ENCODE results near the gene FOXC1.

DNA sequence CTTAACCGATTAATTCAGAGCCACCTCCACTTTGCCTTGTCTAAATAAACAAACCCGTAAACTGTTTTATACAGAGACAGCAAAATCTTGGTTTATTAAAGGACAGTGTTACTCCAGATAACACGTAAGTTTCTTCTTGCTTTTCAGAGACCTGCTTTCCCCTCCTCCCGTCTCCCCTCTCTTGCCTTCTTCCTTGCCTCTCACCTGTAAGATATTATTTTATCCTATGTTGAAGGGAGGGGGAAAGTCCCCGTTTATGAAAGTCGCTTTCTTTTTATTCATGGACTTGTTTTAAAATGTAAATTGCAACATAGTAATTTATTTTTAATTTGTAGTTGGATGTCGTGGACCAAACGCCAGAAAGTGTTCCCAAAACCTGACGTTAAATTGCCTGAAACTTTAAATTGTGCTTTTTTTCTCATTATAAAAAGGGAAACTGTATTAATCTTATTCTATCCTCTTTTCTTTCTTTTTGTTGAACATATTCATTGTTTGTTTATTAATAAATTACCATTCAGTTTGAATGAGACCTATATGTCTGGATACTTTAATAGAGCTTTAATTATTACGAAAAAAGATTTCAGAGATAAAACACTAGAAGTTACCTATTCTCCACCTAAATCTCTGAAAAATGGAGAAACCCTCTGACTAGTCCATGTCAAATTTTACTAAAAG, 2.7 kb downstream of the FOXC1 start:
- TF ChIP-seq, protein P1, sequence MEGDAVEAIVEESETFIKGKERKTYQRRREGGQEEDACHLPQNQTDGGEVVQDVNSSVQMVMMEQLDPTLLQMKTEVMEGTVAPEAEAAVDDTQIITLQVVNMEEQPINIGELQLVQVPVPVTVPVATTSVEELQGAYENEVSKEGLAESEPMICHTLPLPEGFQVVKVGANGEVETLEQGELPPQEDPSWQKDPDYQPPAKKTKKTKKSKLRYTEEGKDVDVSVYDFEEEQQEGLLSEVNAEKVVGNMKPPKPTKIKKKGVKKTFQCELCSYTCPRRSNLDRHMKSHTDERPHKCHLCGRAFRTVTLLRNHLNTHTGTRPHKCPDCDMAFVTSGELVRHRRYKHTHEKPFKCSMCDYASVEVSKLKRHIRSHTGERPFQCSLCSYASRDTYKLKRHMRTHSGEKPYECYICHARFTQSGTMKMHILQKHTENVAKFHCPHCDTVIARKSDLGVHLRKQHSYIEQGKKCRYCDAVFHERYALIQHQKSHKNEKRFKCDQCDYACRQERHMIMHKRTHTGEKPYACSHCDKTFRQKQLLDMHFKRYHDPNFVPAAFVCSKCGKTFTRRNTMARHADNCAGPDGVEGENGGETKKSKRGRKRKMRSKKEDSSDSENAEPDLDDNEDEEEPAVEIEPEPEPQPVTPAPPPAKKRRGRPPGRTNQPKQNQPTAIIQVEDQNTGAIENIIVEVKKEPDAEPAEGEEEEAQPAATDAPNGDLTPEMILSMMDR (IDR thresholded peaks at IDR 0.05): no peak
- TF ChIP-seq POLR2AphosphoS5 (IDR thresholded peaks at IDR 0.05; ENCODE audit: low read depth, low read length): no peak
- no peak for TF ChIP-seq SIN3A (IDR thresholded peaks at IDR 0.05; ENCODE audit: borderline replicate concordance, insufficient read depth, low read depth, low read length)

All from Panc1 (cell line).